NCI-H187 treated with DMSO at 0.1 percent for 48 hours (cell line): ENCODE results near the gene ELL.

Experiments
- DNase-seq: peaks from one replicate; lab custom pipeline; 2025; lab: John Stamatoyannopoulos, UW

Gene ELL

DNA sequence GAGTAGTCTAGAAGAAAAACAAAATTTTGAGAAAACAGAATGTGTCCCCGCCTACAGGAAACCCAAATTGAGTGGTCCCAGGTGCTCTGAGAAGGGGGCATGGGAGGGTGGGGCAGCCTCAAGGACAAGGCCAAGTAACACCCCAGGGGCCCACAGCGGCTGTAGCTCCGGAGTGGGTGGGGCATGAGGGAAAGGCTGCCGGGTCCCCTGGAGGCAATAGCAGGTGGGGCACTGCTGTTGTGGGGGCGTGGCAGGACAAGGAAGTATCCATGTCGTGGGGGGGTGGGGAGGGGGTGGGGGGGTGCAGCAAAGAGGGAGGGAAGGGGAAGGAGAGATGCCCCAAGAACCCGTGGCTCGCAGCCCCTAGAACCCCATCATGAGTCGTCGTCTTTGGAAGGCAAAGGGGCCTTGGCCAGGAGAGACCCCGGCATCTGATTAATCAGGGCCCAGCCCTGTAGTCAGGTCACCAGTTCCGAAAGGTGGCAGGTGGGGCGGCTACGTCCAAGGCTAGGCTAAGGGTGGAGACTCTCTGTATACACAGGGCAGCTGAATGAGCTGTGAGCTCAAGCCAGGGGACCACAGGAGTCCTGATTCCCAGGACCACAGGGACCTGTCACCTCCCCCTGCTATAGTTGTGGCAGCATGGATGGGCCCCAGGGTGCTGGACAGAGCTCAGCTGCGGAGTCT lies 76.5 kb downstream of the ELL start:
- no peak for DNase-seq

DNA sequence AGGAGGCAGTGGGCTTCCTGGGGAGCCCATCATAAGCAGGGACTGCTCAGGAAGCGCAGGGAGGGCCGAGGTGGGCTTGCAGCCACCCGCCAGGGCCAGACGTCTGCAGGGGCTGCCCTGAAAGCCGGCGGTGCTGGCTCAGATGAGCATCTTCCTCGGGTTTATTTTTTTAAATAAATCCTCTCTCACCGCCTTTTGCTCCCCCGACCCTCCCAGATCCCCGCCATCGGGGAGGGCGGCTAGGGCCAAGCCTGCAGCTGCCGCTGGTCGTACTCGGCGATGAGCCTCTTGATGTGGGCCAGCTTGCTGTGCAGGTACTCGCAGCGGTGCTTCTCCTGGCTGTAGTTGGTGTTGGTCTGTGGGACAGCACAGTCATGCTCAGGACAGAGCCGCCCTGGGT lies 77.4 kb downstream of the ELL start:
- no peak for DNase-seq

DNA sequence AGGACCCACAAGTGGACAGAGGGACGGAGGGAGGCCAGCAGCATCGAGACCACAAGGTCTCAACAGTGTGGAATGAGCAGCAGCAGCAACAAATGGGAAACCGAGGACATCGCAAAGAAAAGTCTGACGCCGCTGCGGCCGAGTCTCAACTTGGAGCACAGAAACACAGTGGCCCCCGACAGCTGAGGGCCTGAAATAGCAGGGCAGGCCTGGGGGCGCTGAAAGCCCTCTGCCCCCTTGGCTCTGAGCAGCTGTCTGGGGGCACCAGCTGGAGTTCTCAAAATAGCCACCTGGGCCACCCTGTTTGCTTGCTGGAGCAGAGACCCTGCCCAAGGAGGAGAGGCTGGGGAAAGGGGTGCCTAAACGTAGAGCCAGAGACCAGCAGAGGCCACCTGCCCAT lies 78.0 kb downstream of the ELL start:
- DNase-seq, result no peak

DNA sequence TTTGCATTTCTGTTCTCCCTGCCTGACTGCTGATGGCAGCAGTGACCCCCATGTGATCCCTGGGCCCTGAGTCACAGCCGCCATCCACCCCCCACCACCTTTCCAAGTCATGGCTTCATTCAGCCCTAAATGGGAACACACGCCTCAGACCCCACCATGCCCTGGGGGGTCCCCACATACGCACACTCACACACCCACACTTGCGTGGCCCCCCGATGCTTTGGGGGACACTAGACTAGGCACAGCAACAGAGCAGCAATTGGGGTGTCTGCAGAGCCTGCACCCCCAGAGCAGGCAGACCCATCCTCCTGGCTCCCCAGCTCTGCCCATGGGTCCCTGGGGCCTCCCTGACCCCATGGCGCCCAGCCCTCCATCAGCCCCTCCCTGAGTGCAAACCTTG lies 78.5 kb downstream of the ELL start:
- DNase-seq, result no peak

DNA sequence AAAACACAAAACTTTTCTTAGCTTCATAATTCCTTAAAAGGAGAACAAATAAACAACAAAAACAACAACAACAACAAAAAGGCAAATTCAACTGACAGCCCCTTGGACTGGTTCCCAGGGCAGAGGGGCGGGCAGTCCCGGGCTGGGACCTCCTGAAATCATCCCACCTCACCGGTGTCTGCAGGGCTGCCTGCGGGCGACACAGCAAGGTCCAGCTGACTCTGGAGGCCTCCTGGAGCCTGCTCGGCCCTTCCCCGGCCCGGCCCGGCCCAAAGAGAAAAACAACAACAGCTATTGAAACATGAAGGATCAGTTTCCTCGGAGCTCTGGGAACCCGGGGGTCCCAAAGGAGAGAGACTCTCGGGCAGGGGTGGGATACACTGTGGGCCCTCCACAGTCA lies 78.9 kb downstream of the ELL start:
- DNase-seq, result no peak

DNA sequence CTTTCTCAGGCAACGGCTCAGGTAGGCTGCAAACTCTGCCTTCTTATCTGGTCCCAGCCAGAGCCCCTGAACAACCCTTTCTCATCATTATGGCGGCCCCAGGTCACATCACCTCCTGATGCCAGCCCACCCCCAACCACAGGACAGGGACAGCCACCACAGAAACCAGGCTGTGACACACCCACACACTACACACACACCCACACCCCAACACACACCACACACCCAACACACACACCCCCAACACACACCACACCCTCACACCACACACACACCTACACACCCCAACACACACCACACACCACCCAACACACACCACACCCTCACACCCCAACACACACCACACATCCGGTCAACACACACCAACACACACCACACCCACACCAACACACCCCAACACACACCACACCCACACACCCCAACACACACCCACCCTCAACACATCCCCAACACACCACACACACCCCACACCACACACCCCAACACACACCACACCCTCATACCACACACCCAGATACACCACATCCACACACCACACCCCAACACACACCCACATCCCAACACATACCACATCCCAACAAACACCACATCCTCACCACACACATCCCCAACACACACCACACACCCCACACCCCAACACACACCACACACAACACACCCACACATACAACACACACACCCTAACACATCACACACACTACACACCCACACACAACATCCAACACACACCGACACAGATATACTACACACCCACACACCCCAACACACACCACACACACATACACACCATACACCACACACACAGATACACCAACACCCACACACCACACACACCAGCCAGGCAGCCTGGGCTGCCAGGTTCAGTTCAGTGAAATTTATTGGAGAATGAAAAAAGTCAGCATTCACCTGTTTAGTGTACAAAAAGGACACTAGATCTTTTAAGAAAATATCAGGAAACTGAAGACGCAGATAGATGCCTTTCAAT lies 79.8 kb downstream of the ELL start:
- no peak for DNase-seq

DNA sequence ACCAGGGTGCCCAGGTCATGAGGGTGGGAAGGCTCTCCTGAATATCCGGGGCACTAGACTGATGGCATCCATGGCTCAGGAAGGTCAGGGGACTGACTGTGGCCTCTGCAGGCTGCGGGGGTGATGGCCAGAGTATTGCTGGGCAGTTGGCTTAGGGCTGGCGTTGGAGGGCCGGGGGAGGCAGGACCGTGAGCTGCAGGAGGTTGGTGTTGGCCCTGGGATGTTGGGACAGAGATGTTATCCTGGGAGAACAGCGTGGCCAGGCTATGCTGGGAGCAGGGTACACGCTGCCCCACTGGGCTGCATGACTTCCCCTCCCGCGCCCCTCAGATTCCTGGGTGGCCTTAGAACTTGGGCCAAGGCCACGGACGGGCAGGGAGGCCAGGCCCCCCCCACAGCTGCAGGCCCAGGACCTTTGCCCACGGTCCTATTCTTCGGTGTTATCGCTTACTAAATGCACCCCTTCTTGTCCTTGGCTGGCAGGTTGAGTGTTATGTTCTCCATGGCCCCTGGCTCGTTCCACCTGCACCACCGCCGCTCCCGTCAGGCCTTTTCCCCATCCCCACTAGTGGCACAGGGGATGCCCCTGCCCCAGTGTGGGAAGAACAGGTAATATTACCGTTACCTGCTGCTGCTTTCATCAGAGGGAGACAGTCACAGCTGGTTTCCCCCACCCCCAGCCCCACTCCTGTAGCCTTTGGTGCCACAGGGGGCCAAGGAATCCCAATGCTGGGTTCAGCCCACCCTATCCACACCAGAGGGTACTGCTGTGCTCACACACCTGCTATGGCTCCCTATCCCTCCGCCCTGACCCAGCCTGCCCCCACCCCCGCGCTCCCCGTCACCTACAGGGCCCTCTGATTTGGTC lies 80.7 kb downstream of the ELL start:
- DNase-seq, result no peak

DNA sequence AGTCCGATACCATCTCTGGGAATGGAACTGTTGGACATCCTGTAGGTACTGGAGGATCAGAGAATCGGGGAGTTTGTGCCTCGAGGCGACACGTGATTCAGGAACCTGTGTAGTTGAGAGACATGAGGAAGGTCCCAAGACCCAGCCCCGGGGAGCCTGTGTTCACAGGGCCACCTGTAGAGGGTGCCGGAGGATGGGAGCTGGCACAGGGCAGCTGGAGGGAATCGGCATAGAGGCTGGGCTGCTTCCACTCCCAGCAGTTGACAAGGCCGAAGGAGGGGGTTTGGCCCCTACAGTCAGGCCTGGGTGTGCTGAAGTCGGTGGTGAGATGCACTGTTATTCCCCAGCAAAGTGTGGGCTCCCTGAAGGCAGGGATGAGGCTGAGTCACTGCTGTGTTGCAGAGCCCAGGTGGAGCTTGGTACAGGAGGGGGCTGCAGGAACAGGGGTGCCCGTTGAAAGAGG lies 81.4 kb downstream of the ELL start:
- no peak for DNase-seq

DNA sequence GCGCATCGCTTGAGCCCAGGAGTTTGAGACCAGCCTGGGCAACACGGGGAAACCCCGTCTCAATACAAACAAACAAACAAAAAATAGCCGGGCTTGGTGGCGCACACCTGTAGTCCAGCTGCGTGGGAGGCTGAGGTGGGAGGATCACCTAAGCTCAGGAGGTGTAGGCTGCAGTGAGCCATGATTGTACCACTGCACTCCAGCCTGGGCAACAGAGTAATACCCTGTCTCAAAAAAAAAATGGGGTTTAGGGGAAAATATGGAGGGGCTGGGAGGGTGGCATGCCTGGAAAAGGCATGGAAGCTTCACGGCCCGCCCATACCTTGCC lies 82.0 kb downstream of the ELL start:
- no peak for DNase-seq

DNA sequence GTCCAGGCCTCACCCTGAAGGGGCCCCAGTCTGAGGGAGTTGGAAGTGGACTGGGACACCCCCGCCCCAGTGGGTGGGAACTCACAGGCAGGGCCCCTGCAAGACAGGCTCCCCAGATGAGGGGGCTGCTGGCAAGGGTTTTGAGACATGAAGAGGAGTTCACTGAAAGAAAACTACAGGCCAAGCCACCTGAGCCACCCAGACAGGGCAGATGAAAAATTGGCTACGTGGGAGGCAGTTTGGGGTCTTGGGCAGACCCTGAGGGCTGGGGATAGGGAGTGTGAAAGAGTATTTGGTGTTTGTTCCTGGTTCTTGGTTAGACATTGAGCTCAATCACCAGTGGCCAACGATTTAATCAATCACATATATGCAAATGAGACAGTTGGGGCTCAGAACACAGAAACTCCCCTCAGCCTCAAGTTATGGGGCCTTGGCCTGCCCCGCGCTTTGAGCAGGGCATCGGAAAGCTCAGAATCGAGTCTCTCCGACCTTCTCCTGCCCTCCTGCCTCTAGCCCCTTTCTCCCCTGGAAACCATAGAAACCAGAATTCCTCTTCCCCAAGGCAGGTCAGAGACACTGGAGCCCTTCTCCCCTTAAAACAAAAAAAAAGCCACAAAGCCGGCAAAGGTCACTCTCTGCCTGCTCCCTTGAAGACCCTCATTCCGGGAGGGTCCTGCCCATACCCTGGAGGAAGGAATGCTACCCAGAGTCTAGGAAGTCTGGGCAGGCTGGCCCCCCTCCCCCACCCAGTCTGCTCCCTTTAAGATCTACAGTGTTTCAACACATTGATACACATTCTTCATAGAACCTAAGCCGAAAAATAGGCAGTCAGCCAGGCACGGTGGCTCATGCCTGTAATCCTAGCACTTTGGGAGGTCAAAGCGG lies 82.6 kb downstream of the ELL start:
- no peak for DNase-seq

DNA sequence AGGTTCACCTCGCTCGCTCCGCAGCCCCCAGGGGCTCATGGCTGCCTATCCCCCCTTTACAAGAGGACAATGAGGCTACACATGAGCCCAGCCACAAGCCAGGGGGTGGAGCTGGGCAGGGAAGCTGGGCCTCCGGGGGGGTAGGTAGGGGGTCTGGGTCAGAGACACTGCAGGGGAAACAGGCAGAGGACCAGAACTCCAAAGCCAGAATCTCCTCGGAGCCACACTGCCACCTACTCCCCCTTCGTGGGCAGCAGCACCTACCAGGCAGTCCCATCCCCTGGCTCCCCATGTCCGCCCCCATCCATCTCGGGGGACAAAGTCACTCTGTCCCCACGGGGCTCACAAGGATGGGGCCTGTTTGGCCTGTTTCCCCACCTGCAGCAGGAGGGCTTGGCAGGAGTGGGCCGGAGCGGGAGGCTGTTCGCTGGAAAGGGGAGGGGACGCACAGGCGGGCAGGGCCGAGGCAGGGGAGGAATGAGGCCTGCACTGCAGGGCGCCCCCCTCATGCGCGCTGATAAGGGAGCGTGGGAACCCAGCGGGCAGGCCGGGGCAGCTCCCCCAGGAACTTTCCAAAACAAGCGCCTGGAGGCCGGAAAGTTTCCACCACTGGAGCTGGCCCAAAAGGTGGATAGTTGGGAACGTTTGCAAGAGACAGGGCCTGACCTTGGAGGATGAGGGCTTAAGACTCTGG lies 83.4 kb downstream of the ELL start:
- DNase-seq, result no peak

DNA sequence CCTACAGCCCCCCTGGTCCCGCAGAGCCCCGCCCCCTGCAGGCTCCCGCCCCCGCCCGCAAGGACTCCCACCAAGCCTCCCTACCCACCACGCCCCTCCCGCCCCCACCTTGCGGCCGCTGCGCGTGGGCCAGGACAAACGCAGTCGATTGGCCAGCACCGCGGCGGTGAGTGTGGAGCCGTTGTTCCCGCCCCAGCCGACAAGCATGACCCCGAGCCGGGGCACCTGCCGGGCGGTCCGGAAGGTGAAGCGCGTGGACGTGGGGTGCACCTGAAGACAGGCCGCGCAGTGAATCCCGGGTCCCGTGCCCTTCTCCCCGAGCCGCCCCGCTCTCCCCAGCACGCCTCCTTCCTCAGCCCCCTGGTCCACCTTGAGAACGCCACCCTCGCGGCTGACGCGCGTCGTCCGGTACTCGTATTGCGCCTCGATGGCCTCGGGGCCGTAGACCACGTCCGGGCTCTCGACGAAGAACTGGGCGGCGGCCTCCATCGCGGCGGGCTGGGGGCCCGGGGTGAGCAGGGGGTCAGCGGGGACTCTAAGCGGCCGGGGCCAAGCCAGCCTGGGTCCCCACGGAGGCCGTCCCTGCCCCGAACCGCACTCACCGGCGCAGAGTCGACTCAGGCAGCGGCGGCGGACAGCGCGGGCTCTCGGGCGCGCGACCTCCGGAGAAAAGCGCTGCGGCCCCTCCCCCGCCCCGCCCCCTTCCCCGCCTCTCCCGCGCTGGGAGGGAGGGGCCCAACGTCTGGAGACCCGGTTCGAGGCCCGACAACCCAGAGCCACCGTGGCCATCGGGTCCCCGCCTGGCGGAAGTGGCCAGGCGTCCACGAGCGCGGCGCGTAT lies 84.2 kb downstream of the ELL start, which contains the start of gene ISYNA1:
Gene ISYNA1 (minus strand): TSS at position 643 of the 840 bp plus-strand sequence. CDS start 154 bp downstream, at position 489.
- DNase-seq, result no peak

DNA sequence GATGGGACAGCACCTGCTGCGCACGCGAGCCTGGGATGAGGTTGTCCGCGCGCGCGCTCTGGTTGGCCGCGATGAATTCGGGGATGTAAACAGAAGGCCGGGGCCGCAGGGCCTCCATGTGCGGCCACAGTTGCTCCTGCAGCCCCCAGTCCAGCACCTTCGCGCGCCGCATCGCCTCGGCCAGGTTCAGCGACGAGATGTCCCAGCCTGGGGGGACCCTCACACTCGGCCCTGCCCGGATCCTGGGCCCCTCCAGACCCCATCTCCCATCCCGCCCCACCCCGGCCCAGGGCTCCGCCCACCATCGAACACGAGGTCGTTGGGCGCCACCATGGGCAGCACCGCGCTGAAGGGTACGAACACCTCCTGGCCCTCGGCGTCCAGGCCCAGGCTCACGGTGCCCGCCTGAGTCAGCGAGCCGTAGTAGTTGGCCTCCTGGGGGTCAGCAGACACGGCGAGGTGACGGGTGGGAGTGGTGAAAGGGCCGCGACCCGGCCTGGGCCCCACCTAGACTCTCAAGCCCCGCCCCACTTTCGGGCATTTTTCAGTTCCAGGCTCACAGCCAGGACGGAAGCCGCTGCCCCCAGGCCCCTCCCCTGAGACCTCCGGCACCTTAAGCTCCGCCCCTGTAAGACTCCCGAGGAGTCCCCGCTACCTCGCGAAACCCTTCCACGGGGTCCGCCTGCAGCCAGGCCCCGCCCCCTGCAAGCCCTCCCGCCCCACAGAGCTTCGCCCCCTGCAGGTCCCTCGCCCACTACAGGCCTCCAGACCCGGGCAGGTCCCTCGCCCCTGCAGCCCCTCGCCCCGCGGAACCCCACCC lies 85.0 kb downstream of the ELL start:
- no peak for DNase-seq

DNA sequence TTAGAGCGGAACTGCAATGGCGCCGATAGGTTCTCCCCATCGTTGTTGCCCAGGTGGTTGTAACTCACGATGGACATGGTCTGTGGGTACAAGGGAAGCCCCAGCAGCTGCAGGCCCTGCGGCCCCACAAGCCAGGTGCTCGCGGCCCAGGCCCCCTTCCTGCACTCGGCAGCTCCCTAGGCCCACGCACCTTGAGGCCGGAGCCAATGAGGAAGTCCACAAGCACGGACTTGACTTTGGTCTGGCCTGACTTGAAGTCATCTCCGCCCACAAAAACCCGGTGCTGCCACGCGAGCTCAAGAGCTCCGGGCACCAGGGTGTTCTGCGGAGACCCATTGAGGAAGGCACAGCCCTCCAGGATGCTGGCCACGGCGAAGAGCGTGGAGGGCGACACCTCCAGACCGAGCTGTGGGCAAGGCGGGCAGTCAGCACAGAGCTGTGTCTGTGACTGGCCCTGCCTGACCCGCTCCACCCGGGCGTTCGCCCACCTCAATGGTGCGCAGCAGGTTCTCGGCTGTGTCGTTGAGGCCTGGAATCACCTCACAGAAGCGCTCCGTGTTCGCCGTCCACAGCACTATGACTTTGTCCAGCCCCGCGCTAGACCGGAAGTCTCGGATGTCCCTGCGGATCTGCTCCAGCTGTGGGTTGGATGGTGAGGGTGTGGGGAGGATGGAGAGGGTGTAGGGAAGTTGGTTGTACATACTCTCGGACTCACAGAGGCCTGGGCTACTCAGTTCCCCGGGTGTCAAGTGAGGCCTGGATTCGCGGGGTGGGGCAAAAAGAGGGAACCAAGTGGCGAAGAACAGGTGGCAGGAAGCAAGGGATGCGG lies 85.8 kb downstream of the ELL start:
- no peak for DNase-seq

DNA sequence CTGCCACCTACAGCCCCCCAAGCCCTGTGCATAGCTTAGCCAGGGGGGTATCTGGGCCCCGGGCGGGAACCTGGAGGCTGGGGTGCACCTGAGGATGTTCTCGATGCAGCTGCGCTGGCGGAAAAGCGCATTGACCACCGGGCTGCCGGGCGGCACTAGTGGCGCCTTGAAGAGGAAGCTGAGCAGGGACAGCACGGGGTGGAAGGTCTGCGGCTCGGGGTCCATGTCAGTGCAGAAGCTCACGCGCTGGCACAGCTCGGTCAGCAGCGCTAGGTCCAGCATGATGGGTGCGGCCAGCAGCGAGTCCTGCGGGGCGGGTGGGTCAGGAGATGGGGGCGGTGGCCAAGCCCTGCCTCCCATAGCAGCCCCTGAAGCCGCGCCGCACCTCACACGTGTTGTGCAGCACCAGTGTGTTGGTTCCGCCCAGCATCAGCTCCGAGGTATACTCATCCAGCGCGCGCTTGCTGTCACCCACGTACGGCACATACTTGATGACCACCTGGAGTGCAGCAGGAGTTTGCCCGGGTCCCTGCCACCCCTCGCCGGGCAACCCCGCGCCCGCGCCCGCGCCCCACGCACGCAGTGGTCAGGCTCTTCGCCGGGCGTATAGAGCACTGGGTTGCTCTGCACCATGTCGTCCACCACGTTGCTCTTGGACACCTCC lies 86.6 kb downstream of the ELL start:
- no peak for DNase-seq

DNA sequence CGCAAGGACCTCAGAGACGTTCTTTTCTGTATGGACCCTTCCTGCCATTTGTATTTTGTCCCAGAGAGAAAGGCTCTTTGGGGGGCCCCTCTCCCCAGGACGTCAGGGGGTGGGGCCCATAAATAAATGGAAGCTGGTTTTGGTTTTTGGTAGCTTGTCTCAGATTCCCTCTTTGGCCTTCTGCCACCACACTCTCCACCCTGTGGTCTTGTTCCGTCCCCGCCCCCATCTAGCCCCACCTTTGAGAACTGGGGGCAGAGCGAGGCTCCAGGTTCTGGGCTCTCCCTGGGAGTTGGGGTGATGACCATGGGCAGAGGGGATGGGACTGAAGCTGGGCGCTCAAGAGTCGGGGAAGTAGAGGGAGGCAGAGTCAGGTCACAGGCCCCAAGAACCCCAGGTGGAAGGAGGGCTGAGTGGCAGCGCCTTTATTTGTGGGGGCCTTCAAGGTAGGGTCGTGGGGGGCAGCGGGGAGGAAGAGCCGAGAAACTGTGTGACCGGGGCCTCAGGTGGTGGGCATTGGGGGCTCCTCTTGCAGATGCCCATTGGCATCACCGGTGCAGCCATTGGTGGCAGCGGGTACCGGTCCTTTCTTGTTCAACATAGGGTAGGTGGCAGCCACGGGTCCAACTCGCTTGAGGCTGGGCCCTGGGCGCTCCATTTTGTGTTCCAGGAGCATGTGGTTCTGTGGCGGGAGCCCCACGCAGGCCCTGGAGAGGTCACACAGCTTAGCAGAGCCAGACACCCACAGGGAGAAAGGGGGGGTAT lies 87.3 kb downstream of the ELL start:
- DNase-seq, result no peak
